ENCODE measurements around the gene MYH11.

Gene MYH11

GRCh38 chr16:15782573-15783365 lies 74.1 kb downstream of the MYH11 start:
- no peak overlapping the region for H3K9ac ChIP-seq (ENCODE audit: low read length)
- H3K36me3 ChIP-seq (ENCODE audit: control insufficient read depth, low read depth, low read length): no peaks in the 10 kb centered on the region
- peaks cover 7% of the 10 kb centered on the region for H3K27me3 ChIP-seq (ENCODE audit: control insufficient read depth, insufficient read depth, low read length)
- no peak overlapping the region for H3K27ac ChIP-seq (ENCODE audit: low read length)
- H3K4me1 ChIP-seq (ENCODE audit: control insufficient read depth, low read depth, low read length): no peaks in the 10 kb centered on the region
- H3K4me3 ChIP-seq (ENCODE audit: low read length): no peak overlapping the region
- H3K9me3 ChIP-seq (ENCODE audit: control insufficient read depth, low read depth, low read length): no peaks in the 10 kb centered on the region

GRCh38 chr16:15781650-15782049 lies 75.2 kb downstream of the MYH11 start:
- H3K4me3 ChIP-seq (ENCODE audit: low read length): no peak overlapping the region
- no peak overlapping the region for H3K27ac ChIP-seq (ENCODE audit: low read length)
- no peaks in the 10 kb centered on the region for H3K4me1 ChIP-seq (ENCODE audit: control insufficient read depth, low read depth, low read length)
- no peak overlapping the region for H3K9ac ChIP-seq (ENCODE audit: low read length)
- no peaks in the 10 kb centered on the region for H3K9me3 ChIP-seq (ENCODE audit: control insufficient read depth, low read depth, low read length)
- H3K36me3 ChIP-seq (ENCODE audit: control insufficient read depth, low read depth, low read length): no peaks in the 10 kb centered on the region
- peaks cover 7% of the 10 kb centered on the region for H3K27me3 ChIP-seq (ENCODE audit: control insufficient read depth, insufficient read depth, low read length)

DNA sequence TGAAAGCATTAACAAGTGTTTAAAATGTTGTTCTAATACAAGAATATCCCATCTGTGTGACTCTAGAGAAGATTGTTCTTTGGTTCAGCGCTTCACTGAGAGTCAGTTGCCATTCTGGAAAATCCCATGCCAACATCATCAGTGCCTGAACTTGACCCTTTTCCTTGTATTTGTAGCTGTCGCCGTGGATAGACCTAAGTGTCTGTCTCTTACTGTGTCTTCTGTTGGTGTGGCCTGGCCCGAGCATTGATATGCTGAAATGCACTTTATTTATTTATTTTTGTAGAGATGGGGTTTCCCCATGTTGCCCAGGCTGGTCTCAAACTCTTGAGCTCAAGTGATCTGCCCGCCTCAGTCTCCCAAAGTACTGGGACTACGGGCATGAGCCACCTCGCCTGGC lies 76.0 kb downstream of the MYH11 start:
- Histone ChIP-seq H3K36me3 (ENCODE audit: control insufficient read depth, low read depth, low read length) (no peaks in the 10 kb centered on the region), H3K27me3 (ENCODE audit: control insufficient read depth, insufficient read depth, low read length) (peaks cover 7% of the 10 kb centered on the region), H3K4me3 (ENCODE audit: low read length) (no peak overlapping the region), H3K9ac (ENCODE audit: low read length) (no peak overlapping the region), H3K4me1 (ENCODE audit: control insufficient read depth, low read depth, low read length) (no peaks in the 10 kb centered on the region), H3K27ac (ENCODE audit: low read length) (no peak overlapping the region), H3K9me3 (ENCODE audit: control insufficient read depth, low read depth, low read length) (no peaks in the 10 kb centered on the region)

DNA sequence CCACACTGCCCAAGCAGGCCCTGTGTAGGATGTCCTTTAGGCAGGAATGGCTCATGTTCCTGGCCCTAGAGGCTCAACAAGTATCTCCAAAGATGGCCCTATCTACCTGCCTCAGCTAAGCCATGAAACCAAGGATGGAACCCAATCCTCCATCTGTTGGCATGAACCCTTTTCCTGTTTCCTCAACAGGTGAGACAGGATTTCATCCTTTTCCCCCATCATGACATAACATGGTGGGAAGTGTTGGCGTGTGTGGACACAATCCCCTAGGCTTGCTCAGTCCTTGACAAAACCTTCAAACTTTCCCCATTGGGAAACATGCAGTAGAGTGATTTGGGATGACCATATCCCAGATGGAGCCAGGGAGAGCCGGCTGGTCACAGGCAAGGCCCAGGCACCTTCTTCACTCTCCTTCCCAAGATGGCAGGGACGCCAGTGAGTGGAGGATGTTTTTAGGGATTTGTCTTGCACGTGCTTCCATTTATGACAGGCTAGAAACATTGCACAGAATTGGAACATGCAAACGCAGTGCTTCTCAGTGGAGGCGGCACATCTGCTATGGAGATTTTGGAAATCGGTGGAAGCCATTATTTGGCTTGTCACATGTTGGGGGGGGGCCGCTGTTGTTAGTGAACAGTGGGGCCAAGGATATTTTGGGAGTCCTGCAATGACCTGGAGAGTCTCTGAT lies 77.0 kb downstream of the MYH11 start:
- Histone ChIP-seq H3K36me3 (ENCODE audit: control insufficient read depth, low read depth, low read length) (no peaks in the 10 kb centered on the region), H3K27ac (ENCODE audit: low read length) (no peak overlapping the region), H3K9me3 (ENCODE audit: control insufficient read depth, low read depth, low read length) (no peaks in the 10 kb centered on the region), H3K4me1 (ENCODE audit: control insufficient read depth, low read depth, low read length) (no peaks in the 10 kb centered on the region), H3K27me3 (ENCODE audit: control insufficient read depth, insufficient read depth, low read length) (peaks cover 7% of the 10 kb centered on the region), H3K4me3 (ENCODE audit: low read length) (no peak overlapping the region), H3K9ac (ENCODE audit: low read length) (no peak overlapping the region)

DNA sequence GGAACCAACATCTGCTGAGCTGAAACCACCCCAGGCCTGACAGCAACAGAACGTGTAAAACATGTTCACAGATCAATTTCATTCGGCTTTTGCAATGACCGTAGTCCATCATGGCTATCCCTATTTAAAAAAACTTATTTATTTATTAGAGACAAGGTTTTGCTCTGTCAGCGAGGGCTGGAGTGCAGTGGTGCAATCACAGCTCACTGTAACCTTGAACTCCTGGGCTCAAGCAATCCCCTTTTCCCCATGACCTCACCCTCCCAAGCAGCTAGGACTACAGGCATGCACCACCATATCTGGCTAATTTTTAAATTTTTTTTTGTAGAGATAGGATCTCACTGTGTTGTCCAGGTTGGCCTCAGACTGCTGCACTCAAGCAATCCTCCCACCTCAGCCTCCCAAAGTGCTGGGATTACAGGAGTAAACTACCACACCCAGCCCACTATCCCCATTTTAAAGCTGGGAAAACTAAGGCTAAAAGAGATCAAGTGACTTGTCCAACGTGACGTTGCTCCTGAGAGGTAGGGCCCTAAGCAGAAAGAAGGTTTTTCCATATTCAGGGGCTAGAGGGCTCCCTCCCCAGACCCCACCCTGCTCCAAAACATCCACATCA lies 77.7 kb downstream of the MYH11 start:
- no peaks in the 10 kb centered on the region for H3K36me3 ChIP-seq (ENCODE audit: control insufficient read depth, low read depth, low read length)
- no peaks in the 10 kb centered on the region for H3K9me3 ChIP-seq (ENCODE audit: control insufficient read depth, low read depth, low read length)
- no peak overlapping the region for H3K9ac ChIP-seq (ENCODE audit: low read length)
- peaks cover 7% of the 10 kb centered on the region for H3K27me3 ChIP-seq (ENCODE audit: control insufficient read depth, insufficient read depth, low read length)
- H3K27ac ChIP-seq (ENCODE audit: low read length): no peak overlapping the region
- no peaks in the 10 kb centered on the region for H3K4me1 ChIP-seq (ENCODE audit: control insufficient read depth, low read depth, low read length)
- H3K4me3 ChIP-seq (ENCODE audit: low read length): no peak overlapping the region

- H3K27ac ChIP-seq (ENCODE audit: low read length): no peak overlapping the region
- H3K9me3 ChIP-seq (ENCODE audit: control insufficient read depth, low read depth, low read length): no peaks in the 10 kb centered on the region
- no peak overlapping the region for H3K4me3 ChIP-seq (ENCODE audit: low read length)
- H3K36me3 ChIP-seq (ENCODE audit: control insufficient read depth, low read depth, low read length): no peaks in the 10 kb centered on the region
- no peaks in the 10 kb centered on the region for H3K4me1 ChIP-seq (ENCODE audit: control insufficient read depth, low read depth, low read length)
- no peak overlapping the region for H3K9ac ChIP-seq (ENCODE audit: low read length)
- peaks cover 7% of the 10 kb centered on the region for H3K27me3 ChIP-seq (ENCODE audit: control insufficient read depth, insufficient read depth, low read length)
Observed at GRCh38 chr16:15778204-15778743, 78.6 kb downstream of the MYH11 start.

- H3K9ac ChIP-seq (ENCODE audit: low read length): no peak overlapping the region
- H3K4me1 ChIP-seq (ENCODE audit: control insufficient read depth, low read depth, low read length): no peaks in the 10 kb centered on the region
- H3K27me3 ChIP-seq (ENCODE audit: control insufficient read depth, insufficient read depth, low read length): peaks cover 7% of the 10 kb centered on the region
- H3K4me3 ChIP-seq (ENCODE audit: low read length): no peak overlapping the region
- H3K36me3 ChIP-seq (ENCODE audit: control insufficient read depth, low read depth, low read length): no peaks in the 10 kb centered on the region
- no peak overlapping the region for H3K27ac ChIP-seq (ENCODE audit: low read length)
- no peaks in the 10 kb centered on the region for H3K9me3 ChIP-seq (ENCODE audit: control insufficient read depth, low read depth, low read length)
Observed at GRCh38 chr16:15777533-15778203, 79.2 kb downstream of the MYH11 start.

- Histone ChIP-seq H3K4me1 (ENCODE audit: control insufficient read depth, low read depth, low read length) (no peaks in the 10 kb centered on the region), H3K36me3 (ENCODE audit: control insufficient read depth, low read depth, low read length) (no peaks in the 10 kb centered on the region), H3K9ac (ENCODE audit: low read length) (no peak overlapping the region), H3K9me3 (ENCODE audit: control insufficient read depth, low read depth, low read length) (no peaks in the 10 kb centered on the region), H3K27ac (ENCODE audit: low read length) (no peak overlapping the region), H3K4me3 (ENCODE audit: low read length) (no peak overlapping the region), H3K27me3 (ENCODE audit: control insufficient read depth, insufficient read depth, low read length) (peaks cover 7% of the 10 kb centered on the region)
Observed at GRCh38 chr16:15776572-15776971, 80.3 kb downstream of the MYH11 start.

DNA sequence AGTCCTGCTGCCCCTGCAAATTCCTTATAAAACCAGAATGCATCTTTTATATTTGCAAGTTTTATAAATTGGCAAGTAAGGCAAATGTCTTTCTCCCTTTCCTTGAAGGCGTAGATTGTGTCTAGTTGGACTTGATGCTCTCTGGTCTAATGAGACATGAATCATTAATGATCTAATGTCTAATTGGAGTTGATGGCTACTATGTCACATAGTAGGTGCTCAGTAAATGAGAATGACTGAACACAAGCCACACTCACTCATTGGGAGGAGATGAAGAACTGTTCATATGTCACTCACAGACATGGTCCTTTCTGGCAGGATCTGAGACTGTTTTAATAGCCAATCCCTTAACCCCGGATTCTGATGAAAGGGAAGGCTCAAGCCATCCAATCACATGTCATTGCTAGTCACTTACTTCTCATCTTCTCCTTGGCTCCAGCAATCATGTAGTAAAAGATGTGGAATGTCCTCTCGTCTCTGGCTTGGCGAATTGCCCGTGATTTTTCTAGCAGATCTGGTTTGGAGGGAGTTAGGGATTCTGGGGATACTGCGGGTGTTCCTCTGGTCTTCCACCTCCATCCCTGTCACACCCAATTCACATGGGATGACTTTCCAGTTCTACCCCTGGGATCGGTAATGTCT lies 81.0 kb downstream of the MYH11 start:
- no peak overlapping the region for H3K27ac ChIP-seq (ENCODE audit: low read length)
- H3K9me3 ChIP-seq (ENCODE audit: control insufficient read depth, low read depth, low read length): no peaks in the 10 kb centered on the region
- H3K4me3 ChIP-seq (ENCODE audit: low read length): no peak overlapping the region
- no peak overlapping the region for H3K9ac ChIP-seq (ENCODE audit: low read length)
- no peaks in the 10 kb centered on the region for H3K36me3 ChIP-seq (ENCODE audit: control insufficient read depth, low read depth, low read length)
- no peaks in the 10 kb centered on the region for H3K4me1 ChIP-seq (ENCODE audit: control insufficient read depth, low read depth, low read length)
- H3K27me3 ChIP-seq (ENCODE audit: control insufficient read depth, insufficient read depth, low read length): peaks cover 7% of the 10 kb centered on the region

GRCh38 chr16:15775209-15775608 lies 81.6 kb downstream of the MYH11 start:
- H3K27me3 ChIP-seq (ENCODE audit: control insufficient read depth, insufficient read depth, low read length): peaks cover 7% of the 10 kb centered on the region
- H3K9ac ChIP-seq (ENCODE audit: low read length): no peak overlapping the region
- no peaks in the 10 kb centered on the region for H3K36me3 ChIP-seq (ENCODE audit: control insufficient read depth, low read depth, low read length)
- no peaks in the 10 kb centered on the region for H3K9me3 ChIP-seq (ENCODE audit: control insufficient read depth, low read depth, low read length)
- H3K27ac ChIP-seq (ENCODE audit: low read length): no peak overlapping the region
- H3K4me3 ChIP-seq (ENCODE audit: low read length): no peak overlapping the region
- H3K4me1 ChIP-seq (ENCODE audit: control insufficient read depth, low read depth, low read length): no peaks in the 10 kb centered on the region

DNA sequence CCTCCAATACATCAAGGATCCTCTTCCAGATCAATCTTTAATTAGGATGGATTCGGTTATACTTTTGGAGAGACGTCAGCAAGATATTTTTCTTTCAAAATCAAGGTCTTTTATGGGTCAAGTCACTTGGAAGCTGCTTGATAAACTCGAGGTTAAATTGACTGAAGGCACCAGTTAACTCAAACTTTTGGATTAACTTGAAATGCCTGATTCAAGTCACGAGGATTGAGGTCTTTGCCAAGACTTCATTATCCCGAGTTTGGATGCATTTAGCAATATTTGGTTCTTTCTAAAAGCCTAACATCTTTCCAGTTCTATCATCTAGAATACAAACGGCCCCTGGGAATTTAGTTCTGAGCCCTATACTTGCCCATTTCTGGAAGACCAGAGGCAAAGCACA lies 82.9 kb downstream of the MYH11 start:
- Histone ChIP-seq H3K4me3 (ENCODE audit: low read length) (no peak overlapping the region), H3K27ac (ENCODE audit: low read length) (no peak overlapping the region), H3K4me1 (ENCODE audit: control insufficient read depth, low read depth, low read length) (no peaks in the 10 kb centered on the region), H3K27me3 (ENCODE audit: control insufficient read depth, insufficient read depth, low read length) (peaks cover 7% of the 10 kb centered on the region), H3K9me3 (ENCODE audit: control insufficient read depth, low read depth, low read length) (no peaks in the 10 kb centered on the region), H3K36me3 (ENCODE audit: control insufficient read depth, low read depth, low read length) (no peaks in the 10 kb centered on the region), H3K9ac (ENCODE audit: low read length) (no peak overlapping the region)
